GM12878 (cell line): ENCODE results near the gene ZNF680. TPM values are rescaled to one million over a fixed set of nuclear protein-coding genes. Genes with fewer than 3 reads are reported as not detected.

Experiments
- CREB1 ChIP-seq: IDR thresholded peaks from 2 replicates; pipeline ENCODE4 v1.6.1; 2012; ENCODE audit warnings: low read depth, mild to moderate bottlenecking, inconsistent platforms
- CTCF ChIP-seq, 3 experiments: IDR thresholded peaks in 2 of 3; conservative IDR thresholded peaks in 1 of 3; 2 replicates each; pipeline ENCODE4 v1.5.1; 2011; ENCODE audit warnings: low read depth in 3 of 3, low read length in 3 of 3, mild to moderate bottlenecking in 3 of 3, control low read depth in 2 of 3, moderate library complexity in 2 of 3, inconsistent platforms in 1 of 3, mixed read lengths in 1 of 3; ENCODE audit not compliant: control insufficient read depth in 2 of 3, insufficient read depth in 1 of 3; ENCODE audit errors: extremely low read depth in 1 of 3
- GATAD2B ChIP-seq: fragments of 450-650 bp; conservative IDR thresholded peaks from 2 replicates; pipeline ENCODE4 v1.6.1; 2017; ENCODE audit warnings: low read depth, mild to moderate bottlenecking, moderate library complexity
- HDAC2 ChIP-seq: fragments of 200-600 bp; sonication (generic); IDR thresholded peaks from 2 replicates; pipeline ENCODE4 v1.6.1; 2017
- HDAC6 ChIP-seq: fragments of 200-600 bp; sonication (generic); IDR thresholded peaks from one replicate; pipeline ENCODE4 v1.8.0; 2017; ENCODE audit warnings: antibody characterized with exemption; ENCODE audit not compliant: unreplicated experiment
- MEF2A ChIP-seq: IDR thresholded peaks from 2 replicates; pipeline ENCODE4 v1.6.1; 2011; ENCODE audit warnings: low read depth, mild to moderate bottlenecking, low read length, moderate library complexity; ENCODE audit not compliant: insufficient read depth
- MYB ChIP-seq: fragments of 150-350 bp; IDR thresholded peaks from 2 replicates; pipeline ENCODE4 v1.6.1; 2014; ENCODE audit warnings: mild to moderate bottlenecking, low read depth, low read length, borderline replicate concordance
- NR2F1 ChIP-seq: fragments of 450-650 bp; conservative IDR thresholded peaks from 2 replicates; pipeline ENCODE4 v1.6.1; 2017; ENCODE audit warnings: mild to moderate bottlenecking
- PAX5 ChIP-seq: IDR thresholded peaks from 2 replicates; pipeline ENCODE4 v1.6.1; 2011; ENCODE audit warnings: low read depth, low read length, borderline replicate concordance
- PML ChIP-seq: IDR thresholded peaks from 2 replicates; pipeline ENCODE4 v1.6.1; 2012; ENCODE audit warnings: low read length, inconsistent platforms
- RAD21 ChIP-seq: IDR thresholded peaks from 2 replicates; pipeline ENCODE4 v1.6.1; 2011; ENCODE audit warnings: mild to moderate bottlenecking, low read depth, low read length, moderate library complexity; ENCODE audit not compliant: insufficient read depth
- RB1 ChIP-seq: fragments of 450-650 bp; formaldehyde crosslinking; IDR thresholded peaks from 2 replicates; pipeline ENCODE4 v1.6.1; 2017; ENCODE audit warnings: mild to moderate bottlenecking, borderline replicate concordance
- SMC3 ChIP-seq: IDR thresholded peaks from 2 replicates; pipeline ENCODE4 v1.6.1; 2011; ENCODE audit warnings: low read length, improper control_type of control experiment, borderline replicate concordance
- SUZ12 ChIP-seq: fragments of 200-600 bp; sonication (generic); IDR thresholded peaks from one replicate; pipeline ENCODE4 v1.6.1; 2018; ENCODE audit warnings: antibody characterized with exemption, mild to moderate bottlenecking; ENCODE audit not compliant: unreplicated experiment
- TCF7 ChIP-seq: IDR thresholded peaks from 2 replicates; pipeline ENCODE4 v1.6.1; 2014; ENCODE audit warnings: antibody characterized with exemption, borderline replicate concordance
- YBX1 ChIP-seq: fragments of 450-650 bp; IDR thresholded peaks from 2 replicates; pipeline ENCODE4 v1.6.1; 2016; ENCODE audit warnings: antibody characterized with exemption
- ZBED1 ChIP-seq: IDR thresholded peaks from 2 replicates; pipeline ENCODE4 v1.6.1; 2016; ENCODE audit warnings: borderline replicate concordance
- ZNF274 ChIP-seq: IDR thresholded peaks from one replicate; pipeline ENCODE4 v1.8.0; 2011; ENCODE audit not compliant: insufficient read length, insufficient read depth
- polyA plus RNA-seq, 11 experiments: library from polyadenylated mRNA; depleted of rRNA in 4 of 11; unstranded in 6 of 11; stranded (reverse) in 5 of 11; fragments of >200 nt; fragmentation: Nextera tagmentation in 4 of 11; fragmentation: Illumina TruSeq in 1 of 11; extraction: Ambion mirVana in 4 of 11; extraction: Trizol in 1 of 11; gene quantifications; 1 replicate in 1 of 11; 2 replicates in 10 of 11; pipeline versions ENCODE4 v1.2.1 to v1.2.3, GENCODE V29; 2011 to 2016; ENCODE audit warnings: inconsistent platforms in 2 of 11, missing spikeins in 2 of 11, low read depth in 1 of 11
- total RNA-seq, 4 experiments: library from RNA; depleted of rRNA in 3 of 4; stranded (reverse); fragments of >200 nt in 3 of 4; fragmentation: Illumina TruSeq in 1 of 4; extraction: Trizol in 1 of 4; gene quantifications; 2 replicates each; pipeline versions ENCODE4 v1.2.1 to v1.2.3, GENCODE V29; 2013 to 2021
- TF ChIP-seq, protein P1 (sequence below): fragments of 450-650 bp; IDR thresholded peaks from 2 replicates; pipeline ENCODE4 v1.6.1; 2016; ENCODE audit warnings: mild to moderate bottlenecking, moderate library complexity, borderline replicate concordance
- TF ChIP-seq, protein P2 (sequence below): fragments of 450-650 bp; IDR thresholded peaks from 2 replicates; pipeline ENCODE4 v1.6.1; 2018; ENCODE audit warnings: borderline replicate concordance, mild to moderate bottlenecking; ENCODE audit not compliant: partially characterized antibody
- TF ChIP-seq, protein P3 (sequence below): fragments of 450-650 bp; IDR thresholded peaks from 2 replicates; pipeline ENCODE4 v1.6.1; 2017; ENCODE audit warnings: borderline replicate concordance

The ZNF680 gene
- total and polyA plus RNA-seq, 10 of the 15 experiments (the other 5 are each of a cell fraction or from before 2014, with no cell fraction given) = 5.0 to 13.6 (median 7.8) TPM

- TF ChIP-seq, protein P1, sequence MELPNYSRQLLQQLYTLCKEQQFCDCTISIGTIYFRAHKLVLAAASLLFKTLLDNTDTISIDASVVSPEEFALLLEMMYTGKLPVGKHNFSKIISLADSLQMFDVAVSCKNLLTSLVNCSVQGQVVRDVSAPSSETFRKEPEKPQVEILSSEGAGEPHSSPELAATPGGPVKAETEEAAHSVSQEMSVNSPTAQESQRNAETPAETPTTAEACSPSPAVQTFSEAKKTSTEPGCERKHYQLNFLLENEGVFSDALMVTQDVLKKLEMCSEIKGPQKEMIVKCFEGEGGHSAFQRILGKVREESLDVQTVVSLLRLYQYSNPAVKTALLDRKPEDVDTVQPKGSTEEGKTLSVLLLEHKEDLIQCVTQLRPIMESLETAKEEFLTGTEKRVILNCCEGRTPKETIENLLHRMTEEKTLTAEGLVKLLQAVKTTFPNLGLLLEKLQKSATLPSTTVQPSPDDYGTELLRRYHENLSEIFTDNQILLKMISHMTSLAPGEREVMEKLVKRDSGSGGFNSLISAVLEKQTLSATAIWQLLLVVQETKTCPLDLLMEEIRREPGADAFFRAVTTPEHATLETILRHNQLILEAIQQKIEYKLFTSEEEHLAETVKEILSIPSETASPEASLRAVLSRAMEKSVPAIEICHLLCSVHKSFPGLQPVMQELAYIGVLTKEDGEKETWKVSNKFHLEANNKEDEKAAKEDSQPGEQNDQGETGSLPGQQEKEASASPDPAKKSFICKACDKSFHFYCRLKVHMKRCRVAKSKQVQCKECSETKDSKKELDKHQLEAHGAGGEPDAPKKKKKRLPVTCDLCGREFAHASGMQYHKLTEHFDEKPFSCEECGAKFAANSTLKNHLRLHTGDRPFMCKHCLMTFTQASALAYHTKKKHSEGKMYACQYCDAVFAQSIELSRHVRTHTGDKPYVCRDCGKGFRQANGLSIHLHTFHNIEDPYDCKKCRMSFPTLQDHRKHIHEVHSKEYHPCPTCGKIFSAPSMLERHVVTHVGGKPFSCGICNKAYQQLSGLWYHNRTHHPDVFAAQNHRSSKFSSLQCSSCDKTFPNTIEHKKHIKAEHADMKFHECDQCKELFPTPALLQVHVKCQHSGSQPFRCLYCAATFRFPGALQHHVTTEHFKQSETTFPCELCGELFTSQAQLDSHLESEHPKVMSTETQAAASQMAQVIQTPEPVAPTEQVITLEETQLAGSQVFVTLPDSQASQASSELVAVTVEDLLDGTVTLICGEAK = peak; percentile 35; the same call in 1 of the 2 replicates
- TF ChIP-seq MYB = no peak
- no peak for TF ChIP-seq YBX1
- TF ChIP-seq TCF7 = no peak
- TF ChIP-seq NR2F1 = no peak
- TF ChIP-seq RB1 = 0 out of 2 replicates have a peak, but pooled peaks have one; percentile 32
- TF ChIP-seq HDAC2 = no peak
- no peak for TF ChIP-seq CTCF (IDR thresholded peaks at IDR 0.05 in 2 of 3, conservative IDR thresholded peaks at IDR 0.05 in 1 of 3; ENCODE audit: control insufficient read depth in 2 of 3, extremely low read depth in 1 of 3, insufficient read depth in 1 of 3, low read depth in 3 of 3, low read length in 3 of 3)
- TF ChIP-seq MEF2A = no peak
- no peak for TF ChIP-seq HDAC6
- no peak for TF ChIP-seq PAX5
- no peak; the same call in 1 of the 2 replicates for TF ChIP-seq GATAD2B
- TF ChIP-seq, protein P2, sequence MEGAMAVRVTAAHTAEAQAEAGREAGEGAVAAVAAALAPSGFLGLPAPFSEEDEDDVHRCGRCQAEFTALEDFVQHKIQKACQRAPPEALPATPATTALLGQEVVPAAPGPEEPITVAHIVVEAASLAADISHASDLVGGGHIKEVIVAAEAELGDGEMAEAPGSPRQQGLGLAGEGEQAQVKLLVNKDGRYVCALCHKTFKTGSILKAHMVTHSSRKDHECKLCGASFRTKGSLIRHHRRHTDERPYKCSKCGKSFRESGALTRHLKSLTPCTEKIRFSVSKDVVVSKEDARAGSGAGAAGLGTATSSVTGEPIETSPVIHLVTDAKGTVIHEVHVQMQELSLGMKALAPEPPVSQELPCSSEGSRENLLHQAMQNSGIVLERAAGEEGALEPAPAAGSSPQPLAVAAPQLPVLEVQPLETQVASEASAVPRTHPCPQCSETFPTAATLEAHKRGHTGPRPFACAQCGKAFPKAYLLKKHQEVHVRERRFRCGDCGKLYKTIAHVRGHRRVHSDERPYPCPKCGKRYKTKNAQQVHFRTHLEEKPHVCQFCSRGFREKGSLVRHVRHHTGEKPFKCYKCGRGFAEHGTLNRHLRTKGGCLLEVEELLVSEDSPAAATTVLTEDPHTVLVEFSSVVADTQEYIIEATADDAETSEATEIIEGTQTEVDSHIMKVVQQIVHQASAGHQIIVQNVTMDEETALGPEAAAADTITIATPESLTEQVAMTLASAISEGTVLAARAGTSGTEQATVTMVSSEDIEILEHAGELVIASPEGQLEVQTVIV = peak; percentile 55
- no peak for TF ChIP-seq SMC3
- no peak for TF ChIP-seq ZNF274
- TF ChIP-seq PML = peak; percentile 50; the same call in 1 of the 2 replicates
- TF ChIP-seq SUZ12 = no peak
- TF ChIP-seq, protein P3, sequence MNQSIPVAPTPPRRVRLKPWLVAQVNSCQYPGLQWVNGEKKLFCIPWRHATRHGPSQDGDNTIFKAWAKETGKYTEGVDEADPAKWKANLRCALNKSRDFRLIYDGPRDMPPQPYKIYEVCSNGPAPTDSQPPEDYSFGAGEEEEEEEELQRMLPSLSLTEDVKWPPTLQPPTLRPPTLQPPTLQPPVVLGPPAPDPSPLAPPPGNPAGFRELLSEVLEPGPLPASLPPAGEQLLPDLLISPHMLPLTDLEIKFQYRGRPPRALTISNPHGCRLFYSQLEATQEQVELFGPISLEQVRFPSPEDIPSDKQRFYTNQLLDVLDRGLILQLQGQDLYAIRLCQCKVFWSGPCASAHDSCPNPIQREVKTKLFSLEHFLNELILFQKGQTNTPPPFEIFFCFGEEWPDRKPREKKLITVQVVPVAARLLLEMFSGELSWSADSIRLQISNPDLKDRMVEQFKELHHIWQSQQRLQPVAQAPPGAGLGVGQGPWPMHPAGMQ = no peak
- TF ChIP-seq ZBED1 = no peak
- TF ChIP-seq CREB1 = peak; percentile 41; the same call in 1 of the 2 replicates
- TF ChIP-seq RAD21 = no peak
Measured at GRCh38 chr7:64562626-64563278, at the start of gene ZNF680 (continued).
